NCI-H1930 (cell line): ENCODE data around the gene BOLA2.
"Not testable (repeated sequence)": the region's sequence is repeated elsewhere in the genome, so short reads cannot be mapped to it uniquely, and the experiment has no call there.

Experiments
- DNase-seq, 2 experiments: peaks; one replicate each; lab custom pipeline; 2025; lab: John Stamatoyannopoulos, UW

BOLA2 gene

GRCh38 chr16:29454269-29454668 is at the start of gene BOLA2, which contains the start of gene SLX1B:
Gene BOLA2, minus strand, starts transcription at chr16:29454351. Its CDS starts 98 bp downstream, at chr16:29454253.
Gene SLX1B, plus strand, starts transcription at chr16:29454533.
- not testable (repeated sequence) for DNase-seq

- DNase-seq = not testable (repeated sequence)
Observed at GRCh38 chr16:29482276-29482675, 28.1 kb upstream of the BOLA2 start.

GRCh38 chr16:29472065-29472464 is 17.9 kb upstream of the BOLA2 start:
- not testable (repeated sequence) for DNase-seq

- not testable (repeated sequence) for DNase-seq
Observed at GRCh38 chr16:29469660-29470059, 15.5 kb upstream of the BOLA2 start.

DNA sequence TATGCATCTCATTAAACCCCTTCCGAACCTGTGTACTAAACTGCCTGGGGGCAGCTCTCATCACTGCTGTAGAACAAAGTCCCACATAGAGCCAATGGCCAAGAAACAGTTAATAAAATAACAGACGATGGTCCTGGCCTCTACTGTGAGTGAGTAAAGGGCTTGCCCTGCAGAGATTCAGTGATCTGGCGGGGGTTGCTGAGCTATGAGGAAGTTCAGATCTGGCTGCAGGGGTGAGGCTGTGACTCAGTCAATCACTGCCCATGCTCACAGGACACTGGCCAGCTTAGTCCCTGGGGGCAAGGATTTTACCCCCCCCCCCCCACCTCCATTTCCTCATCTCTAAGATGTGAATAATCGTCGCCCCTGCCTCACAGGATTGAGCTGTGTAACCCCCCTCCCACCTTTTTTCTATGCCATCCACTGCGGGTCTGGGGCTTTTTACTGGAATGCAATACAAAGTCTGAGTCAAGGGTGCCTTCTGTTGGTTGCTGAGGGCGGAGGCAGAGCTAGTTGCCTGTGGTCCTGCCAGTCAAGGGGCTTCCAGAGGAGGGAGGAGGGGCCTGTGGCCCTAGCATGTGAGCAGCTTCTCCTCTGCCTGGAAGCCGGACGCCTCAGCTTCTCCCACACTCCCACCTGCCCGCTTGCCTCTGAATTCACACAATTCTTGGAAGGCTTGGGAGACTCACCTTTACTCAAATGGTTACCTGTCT is 13.7 kb upstream of the BOLA2 start:
- not testable (repeated sequence) for DNase-seq

- not testable (repeated sequence) for DNase-seq
Observed at GRCh38 chr16:29466904-29467303, 12.8 kb upstream of the BOLA2 start.

GRCh38 chr16:29465985-29466824 is 12.1 kb upstream of the BOLA2 start:
- not testable (repeated sequence) for DNase-seq

GRCh38 chr16:29460647-29461030 is 6.5 kb upstream of the BOLA2 start:
- not testable (repeated sequence) for DNase-seq

DNA sequence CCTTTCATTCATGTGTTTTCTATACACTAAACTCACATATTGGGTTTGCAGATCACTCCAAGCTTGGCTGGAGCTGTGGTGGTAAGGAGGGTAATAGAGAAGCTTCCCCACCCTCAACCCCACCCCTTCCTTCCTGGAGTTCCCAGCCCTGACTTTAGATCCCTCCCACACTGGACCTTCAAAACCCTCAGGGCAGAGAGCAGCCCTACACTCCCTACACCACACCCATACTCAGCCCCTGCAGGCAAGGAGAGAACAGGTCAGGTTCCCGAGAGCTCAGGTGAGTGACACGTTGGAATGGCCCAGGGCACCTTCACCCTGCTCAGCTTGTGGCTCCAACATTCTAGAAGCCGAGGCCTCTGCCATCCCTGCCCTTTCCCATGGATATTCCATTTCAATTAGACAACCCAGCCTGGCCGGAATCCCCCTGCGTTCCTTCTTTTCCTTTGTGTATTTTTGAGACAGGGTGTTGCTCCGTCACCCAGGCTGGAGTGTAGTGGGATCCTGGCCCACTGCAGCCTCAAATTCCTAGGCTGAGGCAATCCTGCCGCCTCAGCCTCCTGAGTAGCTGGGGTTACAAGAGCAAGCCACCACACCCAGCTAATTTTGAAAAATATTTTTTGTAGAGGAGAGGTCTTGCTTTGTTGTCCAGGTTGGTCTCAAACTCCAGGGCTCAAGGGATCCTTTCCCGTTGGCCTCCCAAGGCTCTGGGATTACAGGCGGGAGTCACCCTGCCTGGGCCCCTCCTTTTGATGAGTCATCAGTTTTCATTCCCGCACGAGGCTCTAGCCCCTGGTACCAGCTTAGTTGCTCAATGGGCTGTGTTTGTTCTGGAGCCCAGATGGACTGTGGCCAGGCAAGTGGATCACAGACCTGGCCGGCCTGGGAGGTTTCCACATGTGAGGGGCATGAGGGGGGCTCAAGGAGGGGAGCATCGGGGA is 5.8 kb upstream of the BOLA2 start, which contains the start of gene SULT1A4:
Gene SULT1A4, plus strand, starts transcription at position 208 of the 941 bp plus-strand sequence. CDS start 1,473 bp downstream, outside the sequence.
- not testable (repeated sequence) for DNase-seq

DNA sequence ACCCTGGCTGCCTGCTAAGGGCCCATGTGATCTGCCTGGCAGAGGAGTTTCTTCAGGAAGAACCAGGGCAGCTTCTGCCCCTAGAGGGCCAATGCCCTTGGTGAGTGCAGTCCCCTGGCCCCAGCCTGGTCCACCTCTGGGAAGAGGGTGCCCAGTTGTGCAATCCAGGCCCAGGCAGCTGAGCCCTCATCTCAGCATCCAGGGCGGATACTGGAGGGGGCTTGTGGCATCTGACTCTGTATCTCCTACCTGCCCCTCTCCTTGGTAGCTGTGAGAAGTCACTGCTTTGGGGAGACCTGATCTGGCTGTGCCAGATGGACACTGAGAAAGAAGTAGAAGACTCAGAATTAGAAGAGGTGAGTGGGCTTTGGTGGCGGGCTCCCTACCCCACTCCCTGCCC is 3.5 kb upstream of the BOLA2 start:
- DNase-seq = not testable (repeated sequence)

DNA sequence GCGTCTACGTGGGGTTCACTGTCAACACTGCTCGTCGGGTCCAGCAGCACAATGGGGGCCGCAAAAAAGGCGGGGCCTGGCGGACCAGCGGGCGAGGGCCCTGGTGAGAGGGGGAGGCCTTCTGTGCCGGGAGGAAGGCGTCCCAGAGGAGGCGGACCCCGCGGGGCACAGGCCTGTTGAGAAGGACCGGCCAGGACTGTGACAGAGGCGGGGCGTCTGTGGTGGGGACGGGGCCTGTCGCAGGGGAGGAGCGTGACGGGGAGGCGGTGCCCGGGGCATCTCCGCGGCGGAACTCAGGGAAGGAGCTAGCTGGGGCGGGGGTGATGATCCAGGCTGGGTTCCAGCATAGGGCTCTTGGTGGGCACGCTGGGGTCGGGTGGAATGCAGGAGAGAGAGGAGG is 677 bp upstream of the BOLA2 start:
- not testable (repeated sequence) for DNase-seq

DNA sequence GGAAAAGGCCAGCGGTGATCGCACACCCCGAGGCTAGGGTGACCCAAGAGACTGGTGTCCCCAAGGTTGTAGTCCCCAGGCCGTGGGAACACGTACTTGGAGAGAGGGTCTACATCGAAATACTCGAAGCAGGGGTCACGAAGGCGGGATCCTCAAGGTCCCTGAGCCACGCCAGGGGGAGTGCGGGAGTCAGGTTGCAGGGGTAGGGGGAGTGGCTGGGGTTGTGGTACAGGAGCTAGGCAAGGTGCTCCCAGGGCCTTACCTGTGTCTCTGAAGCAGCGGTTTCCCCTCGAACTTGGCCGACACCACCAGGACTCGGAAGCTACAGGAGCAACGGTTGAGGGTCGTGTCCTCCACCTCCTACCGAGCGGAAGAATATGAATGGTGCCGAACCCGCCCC is 397 bp downstream of the BOLA2 start:
- DNase-seq = not testable (repeated sequence)

DNA sequence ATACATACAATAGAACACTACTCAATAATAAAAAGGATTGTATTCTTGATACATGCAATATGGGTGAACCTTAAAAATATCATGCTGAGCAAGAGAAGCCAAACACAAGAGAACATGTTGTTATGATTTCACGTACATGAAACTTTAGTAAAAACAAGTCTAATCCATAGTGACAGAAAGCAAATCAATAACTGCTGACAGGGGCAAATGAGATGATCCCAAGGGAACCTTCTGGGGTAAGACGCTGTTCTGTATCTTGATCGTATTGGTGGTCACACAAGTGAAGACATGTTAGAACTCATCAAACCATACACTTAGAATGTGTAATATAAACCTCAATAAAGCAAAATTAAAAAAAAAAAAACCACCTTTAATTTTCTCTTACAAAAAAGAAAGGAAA is 28.8 kb downstream of the BOLA2 start:
- not testable (repeated sequence) for DNase-seq

GRCh38 chr16:29423587-29423986 is 30.6 kb downstream of the BOLA2 start:
- not testable (repeated sequence) for DNase-seq

- not testable (repeated sequence) for DNase-seq
Observed at GRCh38 chr16:29405249-29405648, 48.9 kb downstream of the BOLA2 start.
